Measurements from ENCODE around the gene BRSK2.

BRSK2 gene

GRCh38 chr11:1511937-1512496 lies 122.3 kb downstream of the BRSK2 start:
- DNase-seq, result no peak
- Histone ChIP-seq H2AFZ (ENCODE audit: low read length) (no peak overlapping the region), H3F3A (ENCODE audit: insufficient read depth, low read length) (peaks cover 4% of the 10 kb centered on the region; the same call in 1 of the 2 replicates), H3K9ac (ENCODE audit: low read length) (no peak overlapping the region), H3K4me1 (ENCODE audit: low read length) (no peaks in the 10 kb centered on the region), H3K27ac (ENCODE audit: low read length) (no peak overlapping the region), H3K36me3 (replicated peaks; ENCODE audit: insufficient read depth, low read length) (no peaks in the 10 kb centered on the region), H3K9me3 (replicated peaks; ENCODE audit: insufficient read depth, low read length) (no peaks in the 10 kb centered on the region), H3K4me2 (ENCODE audit: low read depth, low read length) (no peak overlapping the region), H3K79me2 (ENCODE audit: low read length) (peaks cover 23% of the 10 kb centered on the region), H3K9me2 (replicated peaks; ENCODE audit: insufficient read depth, low read length) (no peaks in the 10 kb centered on the region), H3K4me3 (ENCODE audit: low read length) (no peak overlapping the region), H3K27me3 (replicated peaks; ENCODE audit: insufficient read depth, low read length) (no peaks in the 10 kb centered on the region), H4K20me1 (ENCODE audit: insufficient read depth, low read length) (peaks cover 6% of the 10 kb centered on the region; the same call in 1 of the 2 replicates)
- TF ChIP-seq EZH2phosphoT487 (IDR thresholded peaks at IDR 0.05; ENCODE audit: low read length) (no peak), EZH2 (optimal IDR thresholded peaks at IDR 0.05; ENCODE audit: low read depth, low read length) (no peak)
- TF ChIP-seq, protein P1, sequence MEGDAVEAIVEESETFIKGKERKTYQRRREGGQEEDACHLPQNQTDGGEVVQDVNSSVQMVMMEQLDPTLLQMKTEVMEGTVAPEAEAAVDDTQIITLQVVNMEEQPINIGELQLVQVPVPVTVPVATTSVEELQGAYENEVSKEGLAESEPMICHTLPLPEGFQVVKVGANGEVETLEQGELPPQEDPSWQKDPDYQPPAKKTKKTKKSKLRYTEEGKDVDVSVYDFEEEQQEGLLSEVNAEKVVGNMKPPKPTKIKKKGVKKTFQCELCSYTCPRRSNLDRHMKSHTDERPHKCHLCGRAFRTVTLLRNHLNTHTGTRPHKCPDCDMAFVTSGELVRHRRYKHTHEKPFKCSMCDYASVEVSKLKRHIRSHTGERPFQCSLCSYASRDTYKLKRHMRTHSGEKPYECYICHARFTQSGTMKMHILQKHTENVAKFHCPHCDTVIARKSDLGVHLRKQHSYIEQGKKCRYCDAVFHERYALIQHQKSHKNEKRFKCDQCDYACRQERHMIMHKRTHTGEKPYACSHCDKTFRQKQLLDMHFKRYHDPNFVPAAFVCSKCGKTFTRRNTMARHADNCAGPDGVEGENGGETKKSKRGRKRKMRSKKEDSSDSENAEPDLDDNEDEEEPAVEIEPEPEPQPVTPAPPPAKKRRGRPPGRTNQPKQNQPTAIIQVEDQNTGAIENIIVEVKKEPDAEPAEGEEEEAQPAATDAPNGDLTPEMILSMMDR (IDR thresholded peaks at IDR 0.05; ENCODE audit: low read length), result no peak
